HG03039 (cell line): ENCODE data around the gene NMRK2.

ENCODE experiments used
- ATAC-seq: cut with Tn5 transposase; IDR thresholded peaks from one replicate; pipeline ENCODE4 v1.9.1; 2021; ENCODE audit warnings: mild to moderate bottlenecking, moderate library complexity; ENCODE audit not compliant: unreplicated experiment

NMRK2 gene

GRCh38 chr19:3980353-3981251, 47.7 kb downstream of the NMRK2 start:
- ATAC-seq = no peak

GRCh38 chr19:3981373-3981735, 48.5 kb downstream of the NMRK2 start:
- no peak for ATAC-seq

DNA sequence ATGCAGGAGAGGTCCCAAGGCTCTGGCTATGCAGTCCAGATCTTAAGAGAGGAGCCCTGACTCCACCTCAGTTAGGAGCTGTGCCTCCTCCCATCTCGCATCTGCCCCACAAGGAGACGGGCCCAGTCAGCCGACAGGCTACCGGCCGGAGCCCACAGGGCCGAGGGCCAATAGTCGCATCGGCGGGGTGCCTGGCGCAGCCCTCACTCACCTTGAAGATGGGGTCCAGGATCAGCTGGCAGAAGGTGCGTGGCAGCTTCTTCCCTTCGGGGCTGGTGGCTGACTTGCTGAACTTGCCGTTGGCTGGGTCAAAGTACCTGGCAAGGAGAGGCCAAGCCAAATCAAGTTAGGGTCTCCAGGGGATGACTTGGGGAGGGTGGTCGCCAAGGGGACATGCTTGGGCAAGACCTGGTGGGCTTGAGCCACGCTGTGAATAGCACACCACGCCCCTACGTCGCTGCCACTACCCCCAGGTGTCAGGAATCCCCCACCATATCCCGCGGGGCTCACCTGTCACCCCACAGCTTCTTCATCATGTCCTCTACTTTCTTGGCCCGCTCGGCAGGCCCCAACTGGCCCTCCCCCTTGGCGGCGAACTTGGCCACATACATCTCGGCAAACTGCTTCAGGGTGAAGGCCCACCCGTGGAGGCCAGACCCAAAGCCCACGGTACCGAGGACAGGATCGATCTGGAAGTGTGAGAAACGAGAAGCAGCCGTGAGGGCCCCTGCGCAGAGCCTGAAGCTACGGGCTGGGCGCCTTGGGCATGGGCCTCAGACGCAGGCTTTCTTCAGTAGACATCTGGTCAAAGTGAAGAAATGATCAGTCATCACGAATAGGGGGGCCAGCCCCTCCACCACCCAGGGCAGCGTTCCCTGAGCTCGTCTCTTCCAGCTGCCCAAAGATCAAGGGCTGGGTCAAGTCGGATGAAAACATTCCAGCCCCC, 49.1 kb downstream of the NMRK2 start:
- no peak for ATAC-seq

DNA sequence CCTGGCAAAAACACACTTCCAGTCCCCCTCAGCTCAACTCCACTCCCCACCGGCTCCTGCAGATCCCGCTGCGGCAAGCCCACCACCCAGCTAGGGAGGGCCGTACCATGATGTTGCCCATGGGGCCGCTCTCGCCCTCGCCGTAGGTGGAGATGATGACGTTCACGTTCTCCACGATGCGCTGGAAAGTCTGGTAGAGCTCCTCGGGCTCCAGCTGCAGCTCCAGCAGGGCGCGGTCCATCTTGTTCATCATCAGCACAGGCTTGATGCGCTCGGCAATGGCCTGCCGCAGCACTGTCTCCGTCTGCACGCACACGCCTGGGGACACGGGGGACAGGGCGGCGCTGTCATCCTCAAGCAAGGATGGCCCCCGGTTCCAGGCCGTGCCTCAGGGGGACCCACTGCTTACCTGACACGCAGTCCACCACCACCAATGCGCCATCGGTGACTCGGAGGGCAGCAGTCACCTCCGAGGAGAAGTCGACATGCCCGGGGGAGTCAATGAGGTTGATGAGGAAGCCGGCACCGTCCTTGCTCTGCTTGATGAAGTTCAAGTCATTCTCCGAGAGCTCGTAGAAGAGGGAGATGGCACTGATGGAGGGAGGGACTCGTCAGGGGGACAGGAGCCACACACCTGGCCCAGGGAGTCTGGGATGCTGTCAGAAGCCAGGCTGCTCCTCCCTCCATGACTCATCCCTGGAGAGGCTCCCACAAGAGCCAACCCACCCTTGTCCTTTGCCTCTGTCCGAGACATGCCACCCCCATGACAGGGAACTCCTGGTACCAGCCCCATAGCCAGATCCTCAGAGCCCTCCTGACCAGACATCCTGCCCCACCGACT, 50.1 kb downstream of the NMRK2 start:
- ATAC-seq = no peak

DNA sequence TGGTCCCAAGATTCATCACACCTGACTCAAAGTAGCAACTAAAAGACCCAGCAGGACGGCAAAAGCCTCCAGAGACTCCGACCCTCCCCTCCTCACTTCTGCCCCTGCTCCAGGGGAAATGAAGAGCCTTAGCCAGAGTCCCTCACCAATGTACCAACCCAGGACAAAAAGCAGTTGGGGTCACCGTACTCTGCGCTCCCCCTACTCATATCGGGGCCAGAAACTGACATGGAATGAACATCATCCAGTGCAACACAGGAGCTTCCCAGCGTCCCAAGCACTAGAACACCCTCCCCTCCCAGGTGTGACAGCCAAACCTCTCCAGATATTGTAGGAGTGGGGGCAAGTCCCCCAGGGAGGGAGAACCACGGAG, 50.7 kb downstream of the NMRK2 start:
- ATAC-seq = no peak

GRCh38 chr19:3983936-3984583, 51.2 kb downstream of the NMRK2 start:
- no peak for ATAC-seq

DNA sequence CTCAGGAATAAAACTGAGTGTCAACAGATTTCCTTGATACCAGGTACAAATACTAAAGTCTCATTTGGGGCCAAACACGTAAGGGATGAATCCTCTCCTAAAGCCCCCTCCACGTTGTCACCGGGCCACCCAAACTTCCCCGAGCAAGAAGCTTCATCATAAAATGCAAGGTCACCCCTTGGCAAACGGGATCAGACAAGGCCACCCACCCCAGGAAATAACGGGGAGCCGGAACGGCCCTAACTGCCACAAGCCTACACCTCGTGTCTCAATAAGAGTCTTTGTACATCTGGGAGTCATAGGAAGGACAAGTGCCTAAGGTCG, 51.7 kb downstream of the NMRK2 start:
- ATAC-seq = no peak

GRCh38 chr19:3984908-3985642, 52.2 kb downstream of the NMRK2 start, which contains the start of gene EEF2:
TSS of gene EEF2 (minus strand) at chr19:3985463. CDS start at chr19:3985380, 83 bp downstream.
- ATAC-seq = peak; percentile 48

DNA sequence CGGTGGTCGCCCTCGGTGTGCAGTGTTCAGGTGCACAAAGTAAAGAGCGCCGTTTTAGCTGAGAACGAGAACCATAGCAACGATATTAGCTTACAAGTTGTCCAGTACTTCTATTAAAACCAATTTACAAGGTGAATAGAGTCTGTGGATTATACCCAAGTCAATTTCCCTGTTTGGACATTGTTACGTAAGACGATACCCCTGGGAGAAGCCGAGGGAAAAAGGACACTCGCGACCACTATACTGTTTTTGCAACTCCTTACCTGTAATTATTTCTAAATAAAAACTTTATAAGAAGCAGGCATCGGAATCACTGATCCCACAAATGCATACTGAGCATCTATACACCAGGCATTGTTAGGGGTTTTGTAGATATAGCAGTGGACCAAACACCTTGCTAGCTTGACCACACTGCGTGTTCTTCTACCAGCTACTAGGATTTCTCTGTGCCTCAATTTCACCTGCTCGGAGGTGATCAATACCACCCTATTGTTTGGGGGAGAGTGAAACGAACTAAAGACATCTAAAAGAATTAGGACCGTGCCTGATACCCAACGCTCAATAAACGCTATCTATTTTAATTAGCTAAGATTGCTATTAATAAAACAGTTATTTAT, 52.9 kb downstream of the NMRK2 start:
- ATAC-seq = no peak

- no peak for ATAC-seq
Measured at GRCh38 chr19:3986260-3987041, 53.6 kb downstream of the NMRK2 start.

- ATAC-seq = no peak
Measured at GRCh38 chr19:3987619-3988371, 54.9 kb downstream of the NMRK2 start.

GRCh38 chr19:3990815-3991117, 57.9 kb downstream of the NMRK2 start:
- no peak for ATAC-seq
